Testis (tissue), 3 donors: ENCODE results near the gene CCNG2. TPM values are rescaled to one million over a fixed set of nuclear protein-coding genes. Genes with fewer than 3 reads are reported as not detected.
A peak's percentile ranks its signal among the peaks of the same experiment; 100 is the strongest.

ENCODE experiments used
- DNase-seq: peaks from one replicate; pipeline ENCODE4 v3.0.0-alpha.2; 2019
- H3K27ac ChIP-seq, 2 donors: fragments of 200-600 bp; sonication (generic); one replicate each; pipeline ENCODE4 v1.5.1; 2019
- H3K27me3 ChIP-seq: fragments of 200-600 bp; sonication (generic); one replicate; pipeline ENCODE4 v1.5.1; 2019
- H3K36me3 ChIP-seq: fragments of 200-600 bp; sonication (generic); one replicate; pipeline ENCODE4 v1.5.1; 2017; ENCODE audit warnings: low read depth; ENCODE audit errors: missing control alignments
- H3K4me1 ChIP-seq: fragments of 200-600 bp; sonication (generic); one replicate; pipeline ENCODE4 v1.5.1; 2019
- H3K4me3 ChIP-seq, 2 donors: fragments of 200-600 bp; sonication (generic); one replicate each; pipeline ENCODE4 v1.5.1; 2017 to 2019
- H3K9me3 ChIP-seq: fragments of 200-600 bp; sonication (generic); one replicate; pipeline ENCODE4 v1.5.1; 2017
- CTCF ChIP-seq, 3 experiments: fragments of 450-650 bp in 2 of 3; fragments of 200-600 bp in 1 of 3; sonication (generic) in 1 of 3; IDR thresholded peaks; one replicate each; pipeline ENCODE4 v1.5.1; 2016 to 2019; ENCODE audit warnings: antibody characterized with exemption in 3 of 3, mild to moderate bottlenecking in 2 of 3, moderate library complexity in 1 of 3
- POLR2A ChIP-seq: fragments of 450-650 bp; IDR thresholded peaks from one replicate; pipeline ENCODE4 v1.6.1; 2017; ENCODE audit warnings: antibody characterized with exemption, mild to moderate bottlenecking, moderate library complexity
- WGBS, 2 donors: methylation state at CpG; one replicate each; pipeline ENCODE4 v1.1.5; 2018; 5-methylcytosine and 5-hydroxymethylcytosine counted together
- intact Hi-C: fragments of 100-400 bp; cut with DNase I; formaldehyde crosslinking; loops from one replicate; pipeline ENCODE4 v1.15.1; 2023; ENCODE audit warnings: low total_unique reads
- polyA plus RNA-seq: library from polyadenylated mRNA; stranded (reverse); fragments of 350-450 nt; fragmentation: Illumina TruSeq; extraction: RNeasy Lipid Tissue Mini Kit (QIAGEN cat#74804); gene quantifications from one replicate; pipeline ENCODE4 v1.2.3, GENCODE V29; 2014; ENCODE audit warnings: low read depth, low replicate concordance; ENCODE audit not compliant: insufficient read depth
- total RNA-seq, 2 donors: library from RNA; depleted of rRNA; stranded (reverse); fragments of >200 nt; gene quantifications; one replicate each; pipeline ENCODE4 v1.2.3, GENCODE V29; 2016

The CCNG2 gene
- total and polyA plus RNA-seq, 3 donors from 2014 or later: 14.4 to 20.8 (median 19.5) TPM

GRCh38 chr4:77158487-77158861, 1.5 kb downstream of the CCNG2 start:
- DNase-seq: no peak
- intact Hi-C loops: no loop called here

GRCh38 chr4:77159806-77160205, 2.8 kb downstream of the CCNG2 start:
- Histone ChIP-seq H3K27me3 (no peaks in the 10 kb centered on the region), H3K36me3 (no peaks in the 10 kb centered on the region), H3K27ac (no peak overlapping the region), H3K9me3 (no peaks in the 10 kb centered on the region), H3K4me1 (peaks cover 6% of the 10 kb centered on the region), H3K4me3 (no peak overlapping the region)
- no peak for TF ChIP-seq POLR2A
- no peak for TF ChIP-seq CTCF (IDR thresholded peaks at IDR 0.05)
- intact Hi-C loops: no loop called here
- WGBS, 2 donors: 67 to 77% methylated on average over 3 of the region's 3 CpGs
- DNase-seq: no peak

More at GRCh38 chr4:77158487-77158861, 1.5 kb downstream of the CCNG2 start:
- WGBS, 2 donors: 3 to 6% methylated on average over 6 of the region's 6 CpGs
- H3K27me3 ChIP-seq: no peaks in the 10 kb centered on the region
- no peaks in the 10 kb centered on the region for H3K36me3 ChIP-seq
- no peaks in the 10 kb centered on the region for H3K9me3 ChIP-seq
- H3K4me1 ChIP-seq: peaks cover 6% of the 10 kb centered on the region
- peak overlapping the region; percentile 95 to 96 for H3K27ac ChIP-seq
- no peak for TF ChIP-seq CTCF (IDR thresholded peaks at IDR 0.05)
- TF ChIP-seq POLR2A: no peak
- H3K4me3 ChIP-seq: peak overlapping the region; percentile 87 to 96

- H3K27me3 ChIP-seq: no peaks in the 10 kb centered on the region
- DNase-seq: no peak
- H3K4me1 ChIP-seq: peaks cover under 1% of the 10 kb centered on the region
- no peak for TF ChIP-seq POLR2A
- no peak for TF ChIP-seq CTCF (IDR thresholded peaks at IDR 0.05)
- H3K9me3 ChIP-seq: no peaks in the 10 kb centered on the region
- no peaks in the 10 kb centered on the region for H3K36me3 ChIP-seq
- 60% methylated on average over 4 of the region's 4 CpGs for WGBS, 2 donors
- H3K4me3 ChIP-seq: no peak overlapping the region
- intact Hi-C loops: no loop called here
- no peak overlapping the region for H3K27ac ChIP-seq
Measured at GRCh38 chr4:77163641-77164040, 6.6 kb downstream of the CCNG2 start.

GRCh38 chr4:77167173-77167572, 10.2 kb downstream of the CCNG2 start:
- Histone ChIP-seq H3K9me3 (no peaks in the 10 kb centered on the region), H3K36me3 (no peaks in the 10 kb centered on the region), H3K4me1 (no peaks in the 10 kb centered on the region), H3K27me3 (no peaks in the 10 kb centered on the region), H3K27ac (no peak overlapping the region), H3K4me3 (no peak overlapping the region)
- DNase-seq: no peak
- intact Hi-C loops: no loop called here
- WGBS, 2 donors: 82 to 88% methylated on average over 1 of the region's 1 CpG
- TF ChIP-seq CTCF (IDR thresholded peaks at IDR 0.05) (no peak), POLR2A (no peak)

- Histone ChIP-seq H3K36me3 (no peaks in the 10 kb centered on the region), H3K4me3 (no peak overlapping the region), H3K27ac (no peak overlapping the region), H3K27me3 (no peaks in the 10 kb centered on the region), H3K9me3 (no peaks in the 10 kb centered on the region), H3K4me1 (no peaks in the 10 kb centered on the region)
- WGBS, 2 donors: 89 to 99% methylated on average over 3 of the region's 3 CpGs
- no peak for TF ChIP-seq CTCF (IDR thresholded peaks at IDR 0.05)
- no peak for TF ChIP-seq POLR2A
- no peak for DNase-seq
- intact Hi-C loops: no loop called here
Measured at GRCh38 chr4:77167866-77168265, 10.9 kb downstream of the CCNG2 start.
